ENCODE results near the gene TSPAN5.

The TSPAN5 gene

DNA sequence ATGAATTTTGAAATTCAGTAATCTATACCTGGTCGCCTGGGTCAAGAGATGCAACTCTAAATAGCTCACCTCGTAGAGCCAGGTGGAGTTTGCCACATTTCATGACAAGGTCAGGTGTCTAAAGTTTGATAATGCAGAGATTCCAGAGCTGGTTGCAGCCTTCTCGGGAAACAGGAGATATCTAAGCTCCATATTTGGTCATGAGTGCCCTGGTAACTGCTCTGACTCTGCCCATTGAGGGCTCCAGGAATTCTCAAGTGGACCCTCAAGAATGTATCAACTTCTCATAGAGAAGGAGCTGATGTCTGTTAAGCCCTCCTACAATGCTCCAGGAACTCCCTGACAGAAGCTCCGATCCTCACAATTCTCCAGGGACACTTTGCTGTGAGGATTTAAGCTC is 33.2 kb upstream of the TSPAN5 start:
- TF ChIP-seq, protein P1, sequence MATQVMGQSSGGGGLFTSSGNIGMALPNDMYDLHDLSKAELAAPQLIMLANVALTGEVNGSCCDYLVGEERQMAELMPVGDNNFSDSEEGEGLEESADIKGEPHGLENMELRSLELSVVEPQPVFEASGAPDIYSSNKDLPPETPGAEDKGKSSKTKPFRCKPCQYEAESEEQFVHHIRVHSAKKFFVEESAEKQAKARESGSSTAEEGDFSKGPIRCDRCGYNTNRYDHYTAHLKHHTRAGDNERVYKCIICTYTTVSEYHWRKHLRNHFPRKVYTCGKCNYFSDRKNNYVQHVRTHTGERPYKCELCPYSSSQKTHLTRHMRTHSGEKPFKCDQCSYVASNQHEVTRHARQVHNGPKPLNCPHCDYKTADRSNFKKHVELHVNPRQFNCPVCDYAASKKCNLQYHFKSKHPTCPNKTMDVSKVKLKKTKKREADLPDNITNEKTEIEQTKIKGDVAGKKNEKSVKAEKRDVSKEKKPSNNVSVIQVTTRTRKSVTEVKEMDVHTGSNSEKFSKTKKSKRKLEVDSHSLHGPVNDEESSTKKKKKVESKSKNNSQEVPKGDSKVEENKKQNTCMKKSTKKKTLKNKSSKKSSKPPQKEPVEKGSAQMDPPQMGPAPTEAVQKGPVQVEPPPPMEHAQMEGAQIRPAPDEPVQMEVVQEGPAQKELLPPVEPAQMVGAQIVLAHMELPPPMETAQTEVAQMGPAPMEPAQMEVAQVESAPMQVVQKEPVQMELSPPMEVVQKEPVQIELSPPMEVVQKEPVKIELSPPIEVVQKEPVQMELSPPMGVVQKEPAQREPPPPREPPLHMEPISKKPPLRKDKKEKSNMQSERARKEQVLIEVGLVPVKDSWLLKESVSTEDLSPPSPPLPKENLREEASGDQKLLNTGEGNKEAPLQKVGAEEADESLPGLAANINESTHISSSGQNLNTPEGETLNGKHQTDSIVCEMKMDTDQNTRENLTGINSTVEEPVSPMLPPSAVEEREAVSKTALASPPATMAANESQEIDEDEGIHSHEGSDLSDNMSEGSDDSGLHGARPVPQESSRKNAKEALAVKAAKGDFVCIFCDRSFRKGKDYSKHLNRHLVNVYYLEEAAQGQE (IDR thresholded peaks at IDR 0.05; ENCODE audit: insufficient replicate concordance, low read depth): no peak
- TF ChIP-seq SPI1 (IDR thresholded peaks at IDR 0.05; ENCODE audit: borderline replicate concordance, low read depth): no peak
- TF ChIP-seq, protein P2, sequence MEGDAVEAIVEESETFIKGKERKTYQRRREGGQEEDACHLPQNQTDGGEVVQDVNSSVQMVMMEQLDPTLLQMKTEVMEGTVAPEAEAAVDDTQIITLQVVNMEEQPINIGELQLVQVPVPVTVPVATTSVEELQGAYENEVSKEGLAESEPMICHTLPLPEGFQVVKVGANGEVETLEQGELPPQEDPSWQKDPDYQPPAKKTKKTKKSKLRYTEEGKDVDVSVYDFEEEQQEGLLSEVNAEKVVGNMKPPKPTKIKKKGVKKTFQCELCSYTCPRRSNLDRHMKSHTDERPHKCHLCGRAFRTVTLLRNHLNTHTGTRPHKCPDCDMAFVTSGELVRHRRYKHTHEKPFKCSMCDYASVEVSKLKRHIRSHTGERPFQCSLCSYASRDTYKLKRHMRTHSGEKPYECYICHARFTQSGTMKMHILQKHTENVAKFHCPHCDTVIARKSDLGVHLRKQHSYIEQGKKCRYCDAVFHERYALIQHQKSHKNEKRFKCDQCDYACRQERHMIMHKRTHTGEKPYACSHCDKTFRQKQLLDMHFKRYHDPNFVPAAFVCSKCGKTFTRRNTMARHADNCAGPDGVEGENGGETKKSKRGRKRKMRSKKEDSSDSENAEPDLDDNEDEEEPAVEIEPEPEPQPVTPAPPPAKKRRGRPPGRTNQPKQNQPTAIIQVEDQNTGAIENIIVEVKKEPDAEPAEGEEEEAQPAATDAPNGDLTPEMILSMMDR (IDR thresholded peaks at IDR 0.05; ENCODE audit: insufficient read depth, low read length): no peak
- no peak for TF ChIP-seq GABPA (IDR thresholded peaks at IDR 0.05; ENCODE audit: low read depth)
- no peak for TF ChIP-seq POLR2AphosphoS5 (IDR thresholded peaks at IDR 0.05; ENCODE audit: low read depth)
- Histone ChIP-seq H3K27ac (replicated peaks) (no peak overlapping the region), H3K4me3 (replicated peaks; ENCODE audit: insufficient read depth, low read length) (no peak overlapping the region), H3K27me3 (ENCODE audit: insufficient read depth, poor library complexity, severe bottlenecking) (no peaks in the 10 kb centered on the region)
- no peak for DNase-seq (ENCODE audit: low read depth in 1 of 2, low spot score in 1 of 2)

DNA sequence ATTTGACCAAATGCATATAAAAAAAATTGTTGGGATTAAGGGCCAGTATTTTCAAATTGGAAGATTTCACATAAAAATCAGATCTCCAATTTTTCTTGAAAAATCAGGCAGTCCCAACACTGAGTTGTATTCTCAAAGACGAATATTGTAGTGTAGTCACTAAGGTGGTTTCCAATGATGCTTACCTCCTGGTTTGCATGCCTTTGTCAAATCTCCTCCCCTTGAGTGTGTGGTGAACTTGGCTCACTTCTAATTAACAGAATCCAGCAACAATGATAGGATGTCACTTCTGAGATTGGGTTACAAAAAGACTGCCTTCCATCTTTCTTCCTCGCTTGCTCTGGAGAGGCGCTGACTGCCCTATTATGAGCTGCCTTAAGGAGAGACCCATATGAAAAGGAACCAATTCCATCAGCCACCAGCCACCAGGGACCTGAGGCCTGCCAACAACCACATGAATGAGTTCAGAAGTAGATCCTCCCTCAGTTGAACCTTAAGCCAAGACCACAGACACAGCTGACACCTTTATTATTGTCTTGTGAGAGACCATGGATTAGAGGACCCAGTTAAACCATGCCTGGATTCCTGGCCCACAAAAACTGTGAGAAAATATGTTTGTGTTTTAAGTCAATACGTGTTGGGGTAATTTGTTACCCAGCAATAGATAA is 31.2 kb upstream of the TSPAN5 start:
- Histone ChIP-seq H3K4me3 (replicated peaks; ENCODE audit: insufficient read depth, low read length) (no peak overlapping the region), H3K27ac (replicated peaks) (no peak overlapping the region), H3K27me3 (ENCODE audit: insufficient read depth, poor library complexity, severe bottlenecking) (no peaks in the 10 kb centered on the region)
- no peak for DNase-seq (ENCODE audit: low read depth in 1 of 2, low spot score in 1 of 2)
- TF ChIP-seq, protein P2 (IDR thresholded peaks at IDR 0.05; ENCODE audit: insufficient read depth, low read length): no peak
- TF ChIP-seq POLR2AphosphoS5 (IDR thresholded peaks at IDR 0.05; ENCODE audit: low read depth): no peak
- TF ChIP-seq GABPA (IDR thresholded peaks at IDR 0.05; ENCODE audit: low read depth): no peak
- TF ChIP-seq SPI1 (IDR thresholded peaks at IDR 0.05; ENCODE audit: borderline replicate concordance, low read depth): no peak
- TF ChIP-seq, protein P1 (IDR thresholded peaks at IDR 0.05; ENCODE audit: insufficient replicate concordance, low read depth): no peak

DNA sequence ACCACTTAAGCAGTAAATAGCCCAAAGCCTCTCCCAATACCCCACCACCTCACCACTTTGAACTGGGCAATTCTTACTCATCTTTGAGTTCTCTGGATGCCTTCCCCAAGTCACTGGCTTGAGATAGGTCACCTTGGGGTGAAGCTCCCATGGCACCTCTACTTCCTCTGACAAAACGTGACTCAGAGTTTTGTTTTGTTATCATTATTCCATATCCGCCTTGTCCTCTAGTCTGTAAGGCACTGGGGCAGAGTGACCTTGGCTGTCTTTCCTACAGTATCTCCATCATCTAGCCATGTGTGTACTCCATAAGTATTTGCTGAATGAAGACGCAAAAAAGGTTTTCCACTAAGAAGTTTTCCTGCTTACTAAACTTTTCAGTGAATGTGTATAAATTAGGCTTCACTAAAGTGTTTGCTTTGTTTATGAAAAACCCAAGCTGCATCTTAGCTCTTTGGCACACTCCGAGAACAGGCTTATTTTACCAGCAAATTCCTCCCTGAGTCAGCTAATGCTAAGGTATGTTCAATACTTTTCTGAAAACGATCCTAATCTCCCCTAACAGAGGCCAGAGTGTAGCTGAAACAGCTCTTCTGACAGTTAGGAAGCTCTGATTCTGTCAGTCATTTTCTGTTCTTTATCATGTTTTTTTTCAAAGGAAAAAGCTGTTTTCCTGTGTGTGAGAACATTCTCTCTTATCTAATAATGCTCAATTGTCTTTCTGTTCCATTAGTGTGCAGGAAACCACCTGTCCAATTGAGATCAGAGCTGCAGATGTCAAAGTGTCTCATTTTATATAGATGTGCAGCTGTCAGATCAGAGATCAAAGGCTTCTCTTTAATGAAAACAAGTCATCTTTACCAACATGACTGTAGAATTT is 30.2 kb upstream of the TSPAN5 start:
- no peak for DNase-seq (ENCODE audit: low read depth in 1 of 2, low spot score in 1 of 2)
- Histone ChIP-seq H3K4me3 (replicated peaks; ENCODE audit: insufficient read depth, low read length) (no peak overlapping the region), H3K27ac (replicated peaks) (no peak overlapping the region), H3K27me3 (ENCODE audit: insufficient read depth, poor library complexity, severe bottlenecking) (no peaks in the 10 kb centered on the region)
- TF ChIP-seq, protein P2 (IDR thresholded peaks at IDR 0.05; ENCODE audit: insufficient read depth, low read length): no peak
- TF ChIP-seq SPI1 (IDR thresholded peaks at IDR 0.05; ENCODE audit: borderline replicate concordance, low read depth): no peak
- TF ChIP-seq POLR2AphosphoS5 (IDR thresholded peaks at IDR 0.05; ENCODE audit: low read depth): no peak

Measured in HL-60 (cell line).